Measurements from ENCODE around the gene PHACTR2. TPM values are rescaled to one million over a fixed set of nuclear protein-coding genes. Genes with fewer than 3 reads are reported as not detected.
"Not testable (repeated sequence)": the region's sequence is repeated elsewhere in the genome, so short reads cannot be mapped to it uniquely, and the experiment has no call there.

Gene PHACTR2
- total and polyA plus RNA-seq, 4 donors: 8.8 to 157 (median 35.3) TPM

GRCh38 chr6:143792402-143793279 lies 114.9 kb downstream of the PHACTR2 start:
- H3K27me3 ChIP-seq (ENCODE audit: control insufficient read depth, insufficient read depth, low read length): no peaks in the 10 kb centered on the region
- H3K4me1 ChIP-seq (ENCODE audit: control insufficient read depth, insufficient read depth, low read length): no peaks in the 10 kb centered on the region
- DNase-seq (ENCODE audit: low read depth in 4 of 6, low spot score in 6 of 6): no peak
- no peak overlapping the region for H3K27ac ChIP-seq (ENCODE audit: low read depth, low read length)
- no peak overlapping the region for H3K4me3 ChIP-seq (ENCODE audit: low read depth, low read length)
- H3K9me3 ChIP-seq (ENCODE audit: control insufficient read depth, insufficient read depth, low read length): peaks cover 4% of the 10 kb centered on the region
- H3K36me3 ChIP-seq (ENCODE audit: control insufficient read depth, insufficient read depth, low read length): no peaks in the 10 kb centered on the region
- WGBS (ENCODE audit: insufficient coverage): 93% methylated on average over 2 of the region's 3 CpGs

DNA sequence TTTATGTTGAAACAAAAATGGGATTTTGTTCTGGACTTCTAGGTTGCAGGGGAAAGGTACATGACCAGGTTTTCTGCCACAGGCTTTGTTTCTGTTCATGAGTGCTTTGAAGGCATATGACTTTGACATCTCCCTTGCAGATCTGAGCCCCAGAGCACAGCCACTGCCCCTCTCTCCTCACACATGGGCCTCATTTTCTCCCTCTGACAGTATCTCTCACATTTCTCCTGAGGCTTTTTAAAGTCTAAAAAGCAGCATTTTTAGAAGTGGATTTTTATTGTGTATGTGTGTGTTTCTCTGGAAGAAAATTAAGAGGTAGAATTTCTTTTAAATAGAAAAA lies 115.5 kb downstream of the PHACTR2 start:
- DNase-seq (ENCODE audit: low read depth in 4 of 6, low spot score in 6 of 6): no peak
- H3K27ac ChIP-seq (ENCODE audit: low read depth, low read length): no peak overlapping the region
- peaks cover 4% of the 10 kb centered on the region for H3K9me3 ChIP-seq (ENCODE audit: control insufficient read depth, insufficient read depth, low read length)
- H3K36me3 ChIP-seq (ENCODE audit: control insufficient read depth, insufficient read depth, low read length): no peaks in the 10 kb centered on the region
- no peak overlapping the region for H3K4me3 ChIP-seq (ENCODE audit: low read depth, low read length)
- H3K27me3 ChIP-seq (ENCODE audit: control insufficient read depth, insufficient read depth, low read length): no peaks in the 10 kb centered on the region
- H3K4me1 ChIP-seq (ENCODE audit: control insufficient read depth, insufficient read depth, low read length): no peaks in the 10 kb centered on the region

DNA sequence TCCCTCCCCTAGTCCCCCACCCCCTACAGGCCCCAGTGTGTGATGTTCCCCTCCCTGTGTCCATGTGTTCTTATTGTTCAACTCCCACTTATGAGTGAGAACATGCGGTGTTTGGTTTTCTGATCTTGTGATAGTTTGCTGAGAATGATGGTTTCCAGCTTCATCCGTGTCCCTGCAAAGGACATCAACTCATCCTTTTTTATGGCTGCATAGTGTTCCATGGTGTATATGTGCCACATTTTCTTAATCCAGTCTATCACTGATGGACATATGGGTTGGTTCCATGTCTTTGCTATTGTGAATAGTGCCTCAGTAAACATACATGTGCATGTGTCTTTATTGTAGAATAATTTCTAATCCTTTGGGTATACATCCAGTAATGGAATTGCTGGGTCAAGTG lies 118.8 kb downstream of the PHACTR2 start:
- H3K27me3 ChIP-seq (ENCODE audit: control insufficient read depth, insufficient read depth, low read length); DNase-seq (ENCODE audit: low read depth in 4 of 6, low spot score in 6 of 6): not testable (repeated sequence)

GRCh38 chr6:143798487-143798886 lies 120.7 kb downstream of the PHACTR2 start:
- WGBS (ENCODE audit: insufficient coverage): no CpG with 5 or more reads among the region's 3 CpGs
- H3K4me1 ChIP-seq (ENCODE audit: control insufficient read depth, insufficient read depth, low read length); H3K27me3 ChIP-seq (ENCODE audit: control insufficient read depth, insufficient read depth, low read length); H3K9me3 ChIP-seq (ENCODE audit: control insufficient read depth, insufficient read depth, low read length); H3K4me3 ChIP-seq (ENCODE audit: low read depth, low read length); H3K27ac ChIP-seq (ENCODE audit: low read depth, low read length); H3K36me3 ChIP-seq (ENCODE audit: control insufficient read depth, insufficient read depth, low read length); DNase-seq (ENCODE audit: low read depth in 4 of 6, low spot score in 6 of 6): not testable (repeated sequence)

More for the DNA sequence above, 118.8 kb downstream of the PHACTR2 start:
- not testable (repeated sequence) for H3K4me1 ChIP-seq (ENCODE audit: control insufficient read depth, insufficient read depth, low read length); H3K27ac ChIP-seq (ENCODE audit: low read depth, low read length); H3K4me3 ChIP-seq (ENCODE audit: low read depth, low read length); H3K9me3 ChIP-seq (ENCODE audit: control insufficient read depth, insufficient read depth, low read length); H3K36me3 ChIP-seq (ENCODE audit: control insufficient read depth, insufficient read depth, low read length)
- no CpG with 5 or more reads among the region's 2 CpGs for WGBS (ENCODE audit: insufficient coverage)

DNA sequence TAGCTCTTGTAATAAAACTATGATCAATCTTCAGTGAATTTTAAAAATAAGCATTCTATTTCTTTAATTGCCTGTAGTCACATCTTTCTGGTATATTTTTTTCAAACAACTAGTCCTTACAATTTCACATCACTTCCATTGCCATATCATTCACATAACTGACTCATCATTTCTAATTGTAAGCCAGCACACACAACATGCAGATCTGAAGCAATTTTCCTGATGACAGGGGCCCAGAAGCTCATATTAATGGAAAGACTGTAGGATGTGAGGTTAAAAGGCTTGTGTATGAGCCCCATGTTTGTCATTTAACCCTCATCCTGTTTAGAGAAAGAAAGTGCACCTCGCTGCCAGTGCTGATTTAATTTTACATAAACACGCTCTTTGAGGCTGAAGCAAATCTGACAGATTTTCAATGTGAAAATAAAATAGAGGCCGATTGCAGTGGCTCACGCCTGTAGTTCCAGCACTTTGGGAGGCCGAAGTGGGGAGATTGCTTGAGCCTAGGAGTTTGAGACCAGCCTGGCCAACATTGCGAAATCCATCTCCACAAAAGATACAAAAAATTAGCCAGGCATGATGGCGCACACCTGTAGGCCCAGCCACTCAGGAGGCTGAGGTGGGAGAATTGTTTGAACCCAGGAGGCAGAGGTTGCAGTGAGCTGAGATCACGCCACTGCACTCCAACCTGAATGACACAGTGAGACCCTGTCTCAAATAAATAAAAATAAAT lies 125.2 kb downstream of the PHACTR2 start:
- H3K36me3 ChIP-seq (ENCODE audit: control insufficient read depth, insufficient read depth, low read length): no peaks in the 10 kb centered on the region
- no peak overlapping the region for H3K27ac ChIP-seq (ENCODE audit: low read depth, low read length)
- no peaks in the 10 kb centered on the region for H3K27me3 ChIP-seq (ENCODE audit: control insufficient read depth, insufficient read depth, low read length)
- 100% methylated on average over 1 of the region's 8 CpGs for WGBS (ENCODE audit: insufficient coverage)
- peaks cover 2% of the 10 kb centered on the region for H3K9me3 ChIP-seq (ENCODE audit: control insufficient read depth, insufficient read depth, low read length)
- H3K4me3 ChIP-seq (ENCODE audit: low read depth, low read length): no peak overlapping the region
- no peaks in the 10 kb centered on the region for H3K4me1 ChIP-seq (ENCODE audit: control insufficient read depth, insufficient read depth, low read length)
- DNase-seq (ENCODE audit: low read depth in 4 of 6, low spot score in 6 of 6): peak in 1 of 6 donors; percentile 20

DNA sequence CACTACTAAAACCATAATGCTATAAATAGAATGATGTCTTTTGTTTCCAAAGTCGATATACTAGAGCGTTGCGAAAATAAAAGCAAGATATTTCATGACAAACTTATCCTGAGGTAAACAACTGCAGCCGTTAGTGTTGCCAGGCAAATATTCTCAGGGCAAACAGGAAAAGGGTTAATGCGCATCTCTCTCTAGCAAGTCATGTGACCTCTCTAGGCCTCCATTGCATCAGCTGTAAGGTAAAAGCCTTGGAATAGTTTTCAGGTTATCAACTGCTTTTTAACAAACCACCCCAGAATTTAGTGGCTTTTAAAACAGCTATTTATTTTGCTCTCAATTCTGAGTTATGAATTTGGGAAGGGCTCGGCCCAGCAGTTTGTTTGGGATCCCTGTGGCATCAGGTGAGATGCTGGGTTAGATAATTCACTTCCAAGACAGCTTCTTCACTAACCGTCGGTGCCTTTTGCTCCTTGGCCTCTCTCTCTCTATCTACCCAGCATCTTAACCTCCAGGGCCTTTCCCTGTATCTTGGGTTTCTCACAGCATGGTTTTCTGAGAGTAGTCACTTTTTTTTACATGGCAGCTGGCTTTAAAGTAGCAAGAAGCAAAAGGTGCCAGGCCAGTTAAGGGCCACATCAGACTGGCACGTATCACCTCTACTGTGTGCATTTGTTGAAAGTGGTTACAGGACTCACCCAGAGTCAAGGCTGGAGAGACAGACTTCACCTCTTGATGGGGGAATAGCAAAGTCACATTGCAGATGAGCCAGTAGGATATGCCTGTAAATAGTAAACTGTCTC lies 126.2 kb downstream of the PHACTR2 start:
- 75% methylated on average over 2 of the region's 9 CpGs for WGBS (ENCODE audit: insufficient coverage)
- Histone ChIP-seq H3K27ac (ENCODE audit: low read depth, low read length) (no peak overlapping the region), H3K4me1 (ENCODE audit: control insufficient read depth, insufficient read depth, low read length) (no peaks in the 10 kb centered on the region)

GRCh38 chr6:143804835-143805239 lies 127.1 kb downstream of the PHACTR2 start:
- H3K27ac ChIP-seq (ENCODE audit: low read depth, low read length): no peak overlapping the region
- H3K4me1 ChIP-seq (ENCODE audit: control insufficient read depth, insufficient read depth, low read length): no peaks in the 10 kb centered on the region
- no peaks in the 10 kb centered on the region for H3K9me3 ChIP-seq (ENCODE audit: control insufficient read depth, insufficient read depth, low read length)
- WGBS (ENCODE audit: insufficient coverage): no CpG with 5 or more reads among the region's 4 CpGs
- H3K27me3 ChIP-seq (ENCODE audit: control insufficient read depth, insufficient read depth, low read length): no peaks in the 10 kb centered on the region
- no peak overlapping the region for H3K4me3 ChIP-seq (ENCODE audit: low read depth, low read length)
- no peaks in the 10 kb centered on the region for H3K36me3 ChIP-seq (ENCODE audit: control insufficient read depth, insufficient read depth, low read length)
- DNase-seq (ENCODE audit: low read depth in 4 of 6, low spot score in 6 of 6): no peak

More for the DNA sequence above, 126.2 kb downstream of the PHACTR2 start:
- Histone ChIP-seq H3K4me3 (ENCODE audit: low read depth, low read length) (no peak overlapping the region), H3K9me3 (ENCODE audit: control insufficient read depth, insufficient read depth, low read length) (peaks cover 2% of the 10 kb centered on the region), H3K36me3 (ENCODE audit: control insufficient read depth, insufficient read depth, low read length) (no peaks in the 10 kb centered on the region), H3K27me3 (ENCODE audit: control insufficient read depth, insufficient read depth, low read length) (no peaks in the 10 kb centered on the region)
- no peak for DNase-seq (ENCODE audit: low read depth in 4 of 6, low spot score in 6 of 6)

- no peak for DNase-seq (ENCODE audit: low read depth in 4 of 6, low spot score in 6 of 6)
- H3K9me3 ChIP-seq (ENCODE audit: control insufficient read depth, insufficient read depth, low read length): no peaks in the 10 kb centered on the region
- H3K4me3 ChIP-seq (ENCODE audit: low read depth, low read length): no peak overlapping the region
- no peaks in the 10 kb centered on the region for H3K27me3 ChIP-seq (ENCODE audit: control insufficient read depth, insufficient read depth, low read length)
- WGBS (ENCODE audit: insufficient coverage): 96% methylated on average over 5 of the region's 8 CpGs
- no peak overlapping the region for H3K27ac ChIP-seq (ENCODE audit: low read depth, low read length)
- no peaks in the 10 kb centered on the region for H3K36me3 ChIP-seq (ENCODE audit: control insufficient read depth, insufficient read depth, low read length)
- H3K4me1 ChIP-seq (ENCODE audit: control insufficient read depth, insufficient read depth, low read length): no peaks in the 10 kb centered on the region
Measured at GRCh38 chr6:143806282-143807102, 128.7 kb downstream of the PHACTR2 start.
